Endothelial cell of umbilical vein (primary cell): ENCODE results near the gene UBE2D2. TPM values are rescaled to one million over a fixed set of nuclear protein-coding genes. Genes with fewer than 3 reads are reported as not detected.
A peak's percentile ranks its signal among the peaks of the same experiment; 100 is the strongest.

Experiments
- BruUV-seq: library from RNA; stranded (reverse); fragments of 400-500 nt; replicated peaks from 2 replicates; lab custom pipeline; 2021; lab: Mats Ljungman, UMichigan
- CTCF ChIA-PET: fragments of 300-600, 350-600 bp; sonication (Branson Sonifier 250); formaldehyde crosslinking; loops from one replicate; lab custom pipeline; 2021; ENCODE audit warnings: antibody characterized with exemption, inconsistent platforms; lab: Charles Lee
- POLR2A ChIA-PET: fragments of 300-600, 350-600 bp; sonication (Branson Sonifier 250); formaldehyde crosslinking; loops from one replicate; lab custom pipeline; 2021; ENCODE audit warnings: antibody characterized with exemption, inconsistent platforms; lab: Charles Lee
- DNase-seq: peaks from one replicate; pipeline ENCODE4 v3.0.0-alpha.2; 2011; ENCODE audit warnings: low read depth, low spot score
- FAIRE-seq: peaks from 2 replicates; lab custom pipeline; 2011; peaks lifted over from hg19 to GRCh38; lab: Jason Lieb, UNC
- H2AFZ ChIP-seq: 2 replicates; pipeline ENCODE4 v1.6.0; 2012; ENCODE audit warnings: low read depth, low read length, control low read depth, inconsistent platforms
- H3K27ac ChIP-seq: 2 replicates; pipeline ENCODE4 v1.5.1; 2011; ENCODE audit warnings: low read depth, mild to moderate bottlenecking, control low read depth, low read length, moderate library complexity; ENCODE audit not compliant: insufficient read depth
- H3K27me3 ChIP-seq, 2 experiments: 2 replicates each; pipeline versions ENCODE4 v1.6.0 to v1.6.1; 2011; ENCODE audit warnings: low read length in 2 of 2, mixed read lengths in 1 of 2; ENCODE audit not compliant: control insufficient read depth in 2 of 2, insufficient read depth in 2 of 2
- H3K36me3 ChIP-seq, 2 experiments: 2 replicates in 1 of 2; 3 replicates in 1 of 2; pipeline ENCODE4 v1.5.1; 2011; ENCODE audit warnings: low read length in 2 of 2, mild to moderate bottlenecking in 1 of 2, moderate library complexity in 1 of 2; ENCODE audit not compliant: control insufficient read depth in 2 of 2, insufficient read depth in 2 of 2; ENCODE audit errors: extremely low read depth in 1 of 2
- H3K4me1 ChIP-seq: 3 replicates; pipeline ENCODE4 v1.5.1; 2011; ENCODE audit warnings: mild to moderate bottlenecking, low read length; ENCODE audit not compliant: control insufficient read depth, insufficient read depth; ENCODE audit errors: extremely low read depth
- H3K4me2 ChIP-seq: 2 replicates; pipeline ENCODE4 v1.6.1; 2011; ENCODE audit warnings: low read length, control low read depth, mixed read lengths; ENCODE audit not compliant: insufficient read depth
- H3K4me3 ChIP-seq, 3 experiments: fragments of 200-600 bp in 1 of 3; sonication (generic), shearing (Covaris generic) in 1 of 3; replicated peaks in 1 of 3; 2 replicates each; pipeline ENCODE4 v1.5.1; 2011 to 2016; ENCODE audit warnings: control low read depth in 3 of 3, low read length in 3 of 3, mild to moderate bottlenecking in 2 of 3, inconsistent platforms in 1 of 3, low read depth in 1 of 3, moderate library complexity in 1 of 3; ENCODE audit not compliant: insufficient read depth in 1 of 3
- H3K79me2 ChIP-seq: 2 replicates; pipeline ENCODE4 v1.6.0; 2012; ENCODE audit warnings: low read length, inconsistent platforms; ENCODE audit not compliant: control insufficient read depth, insufficient read depth
- H3K9ac ChIP-seq: replicated peaks from 2 replicates; pipeline ENCODE3; 2011; ENCODE audit warnings: low read length, control low read depth; ENCODE audit not compliant: insufficient read depth; ENCODE audit errors: extremely low read depth
- H3K9me1 ChIP-seq: replicated peaks from 3 replicates; pipeline ENCODE4 v1.6.0; 2011; ENCODE audit warnings: mild to moderate bottlenecking, low read length; ENCODE audit not compliant: control insufficient read depth, insufficient read depth; ENCODE audit errors: extremely low read depth
- H3K9me3 ChIP-seq: replicated peaks from 2 replicates; pipeline ENCODE4 v1.5.1; 2012; ENCODE audit warnings: low read length, inconsistent platforms; ENCODE audit not compliant: control insufficient read depth, insufficient read depth
- H4K20me1 ChIP-seq: replicated peaks from 2 replicates; pipeline ENCODE3; 2011; ENCODE audit warnings: mild to moderate bottlenecking, low read length; ENCODE audit not compliant: control insufficient read depth, insufficient read depth; ENCODE audit errors: extremely low read depth
- CTCF ChIP-seq, 2 donors: IDR thresholded peaks; 1 replicate in 1 of 2; 2 replicates in 1 of 2; pipeline ENCODE4 v1.5.1; 2011; ENCODE audit warnings: low read length in 2 of 2, mild to moderate bottlenecking in 2 of 2, moderate library complexity in 2 of 2, control low read depth in 1 of 2, inconsistent platforms in 1 of 2, low read depth in 1 of 2; ENCODE audit not compliant: insufficient read depth in 1 of 2; ENCODE audit errors: extremely low read depth in 1 of 2
- EZH2 ChIP-seq: IDR thresholded peaks from 2 replicates; pipeline ENCODE4 v1.6.1; 2012; ENCODE audit warnings: borderline replicate concordance, low read depth, mild to moderate bottlenecking, moderate library complexity, low read length, inconsistent platforms; ENCODE audit not compliant: severe bottlenecking
- FOS ChIP-seq: IDR thresholded peaks from 2 replicates; pipeline ENCODE4 v1.6.1; 2011; ENCODE audit warnings: mild to moderate bottlenecking, low read length, moderate library complexity, borderline replicate concordance; ENCODE audit not compliant: insufficient read depth
- GATA2 ChIP-seq: IDR thresholded peaks from 2 replicates; pipeline ENCODE4 v1.7.0; 2011; ENCODE audit warnings: low read depth, mild to moderate bottlenecking, moderate library complexity, mixed read lengths, low read length; ENCODE audit not compliant: insufficient read length, insufficient read depth
- JUN ChIP-seq: IDR thresholded peaks from 2 replicates; pipeline ENCODE4 v1.6.1; 2011; ENCODE audit warnings: borderline replicate concordance, low read depth; ENCODE audit not compliant: insufficient read length, insufficient read depth
- POLR2A ChIP-seq: IDR thresholded peaks from 2 replicates; pipeline ENCODE4 v1.6.1; 2012; ENCODE audit warnings: low read depth, mild to moderate bottlenecking, control low read depth, low read length
- dilution Hi-C: fragments of 300-500 bp; cut with MboI; formaldehyde crosslinking; loops from one replicate; pipeline ENCODE4 v1.15.0; 2019; ENCODE audit warnings: low sequenced_read_pairs; ENCODE audit not compliant: extremely low pct_ligation_motif_present
- intact Hi-C: fragments of 100-400 bp; cut with micrococcal nuclease; formaldehyde crosslinking; loops from one replicate; pipeline ENCODE4 v1.10.0; 2022
- polyA plus RNA-seq, 4 experiments: library from polyadenylated mRNA; depleted of rRNA in 3 of 4; stranded (reverse) in 3 of 4; unstranded in 1 of 4; fragments of >200 nt; gene quantifications; 2 replicates each; pipeline versions ENCODE4 v1.2.1 to v1.2.3, GENCODE V29; 2011 to 2012; ENCODE audit warnings: missing spikeins in 1 of 4
- total RNA-seq: library from RNA; stranded (reverse); gene quantifications from 2 replicates; pipeline ENCODE4 v1.2.3, GENCODE V29; 2021

Gene UBE2D2
- total and polyA plus RNA-seq, 2 donors (not counting 3 experiments of a cell fraction or from before 2014, with no cell fraction given): 45.0 to 156 TPM

GRCh38 chr5:139638090-139638735, 77.1 kb downstream of the UBE2D2 start:
- Histone ChIP-seq H3K4me3 (no peak overlapping the region), H3K79me2 (no peaks in the 10 kb centered on the region), H3K9ac (no peak overlapping the region), H3K4me2 (no peak overlapping the region), H3K9me1 (no peaks in the 10 kb centered on the region), H3K4me1 (peaks cover 22% of the 10 kb centered on the region), H3K27me3 (no peaks in the 10 kb centered on the region), H3K27ac (no peak overlapping the region), H3K9me3 (no peaks in the 10 kb centered on the region), H2AFZ (no peak overlapping the region), H4K20me1 (peaks cover 2% of the 10 kb centered on the region), H3K36me3 (no peaks in the 10 kb centered on the region)
- DNase-seq (peak; percentile 38), FAIRE-seq (peak; percentile 50)
- dilution Hi-C loops (no loop called here), intact Hi-C loops (no loop called here)
- ChIA-PET CTCF (interaction anchor here (0.7 to 10.3 kb wide), 7 partner anchors 10 to 129 kb away, joined by 3 to 240 read pairs (median 13); partner anchors contain the start of gene CXXC5), POLR2A (interaction anchor here (0.5 to 1.5 kb wide), 2 partner anchors 10 to 14 kb away, joined by 3 to 7 read pairs; partner anchors contain the start of gene CXXC5)
- TF ChIP-seq FOS: no peak
- TF ChIP-seq JUN: no peak
- TF ChIP-seq CTCF (IDR thresholded peaks at IDR 0.05; ENCODE audit: extremely low read depth in 1 of 2, insufficient read depth in 1 of 2, low read depth in 1 of 2, low read length in 2 of 2): no peak
- TF ChIP-seq GATA2: no peak
- no peak for TF ChIP-seq POLR2A
- TF ChIP-seq EZH2: no peak
- no TSS peak for BruUV-seq
